Iris pigment epithelial cell (primary cell): Measurements from ENCODE around the gene FAM117A.
A peak's percentile ranks its signal among the peaks of the same experiment; 100 is the strongest.
"Not testable (repeated sequence)": the region's sequence is repeated elsewhere in the genome, so short reads cannot be mapped to it uniquely, and the experiment has no call there.

Experiments used
- DNase-seq: peaks from one replicate; pipeline ENCODE4 v3.0.0-alpha.2; 2011; ENCODE audit warnings: low read depth

Gene FAM117A

DNA sequence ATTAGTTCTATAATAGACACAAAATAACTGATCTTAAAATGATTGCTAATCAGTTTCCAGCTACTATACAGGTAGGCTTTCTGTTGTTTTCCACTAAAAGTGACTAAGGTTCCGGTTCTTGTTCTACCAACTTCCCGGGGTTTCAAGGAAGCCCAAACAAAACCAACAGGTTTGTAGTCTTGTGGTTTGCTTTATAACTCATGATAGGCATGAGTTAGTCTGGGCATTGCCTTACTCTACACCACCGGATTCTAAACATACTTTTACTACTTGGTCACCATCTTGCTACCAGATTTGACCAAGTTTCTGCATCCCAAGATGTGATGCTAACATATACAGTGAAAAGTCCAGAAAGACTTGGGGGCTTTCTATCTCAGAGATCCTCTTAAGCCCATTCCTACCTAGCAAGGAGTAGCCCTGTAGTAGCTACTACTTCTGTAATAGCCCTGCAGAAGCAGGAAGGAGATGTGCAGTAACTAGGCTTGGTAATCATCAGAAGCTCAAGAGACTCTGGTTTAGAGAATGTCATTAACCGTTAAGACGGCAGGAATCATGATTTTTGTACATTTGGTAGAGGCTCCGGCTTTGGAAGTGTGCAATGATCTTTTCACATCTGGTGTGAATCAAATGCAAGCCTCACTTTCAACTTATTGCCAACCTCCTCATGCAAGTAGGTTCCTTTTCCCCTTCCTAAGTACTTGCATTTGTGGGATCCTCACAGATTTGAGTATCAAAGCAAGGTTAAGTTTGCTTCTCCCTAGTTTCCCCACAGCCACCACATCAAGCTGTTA is 1.6 kb downstream of the FAM117A start:
- DNase-seq: no peak

DNA sequence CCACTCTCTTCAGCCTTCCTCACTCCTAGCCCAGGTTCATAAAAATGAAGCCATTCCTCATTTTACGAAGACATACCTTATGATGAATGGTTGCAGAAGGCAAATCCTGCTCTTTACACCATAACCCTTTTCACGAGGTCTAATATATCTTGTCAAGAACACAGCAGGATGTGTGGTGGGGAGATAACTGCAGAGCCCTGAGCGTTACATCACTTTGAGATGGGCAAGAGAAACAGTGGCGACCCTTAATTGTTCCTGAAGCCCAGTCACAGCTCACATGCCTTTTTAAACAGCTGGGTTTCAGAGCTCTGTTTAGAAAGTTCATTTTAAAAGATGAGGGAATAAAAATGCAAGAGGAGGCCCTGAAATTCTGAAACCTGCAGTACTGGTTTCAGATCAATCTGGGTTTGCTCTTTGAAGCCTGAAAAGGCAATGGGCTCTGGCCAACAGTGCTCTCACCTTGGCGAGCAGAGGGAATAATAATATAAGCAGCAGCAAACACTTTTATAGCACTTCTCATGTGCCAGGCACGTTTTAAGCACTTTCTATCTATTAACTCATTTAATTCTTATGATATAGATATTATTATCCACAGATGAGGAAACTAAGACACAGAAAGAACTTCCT is 2.9 kb downstream of the FAM117A start:
- no peak for DNase-seq

DNA sequence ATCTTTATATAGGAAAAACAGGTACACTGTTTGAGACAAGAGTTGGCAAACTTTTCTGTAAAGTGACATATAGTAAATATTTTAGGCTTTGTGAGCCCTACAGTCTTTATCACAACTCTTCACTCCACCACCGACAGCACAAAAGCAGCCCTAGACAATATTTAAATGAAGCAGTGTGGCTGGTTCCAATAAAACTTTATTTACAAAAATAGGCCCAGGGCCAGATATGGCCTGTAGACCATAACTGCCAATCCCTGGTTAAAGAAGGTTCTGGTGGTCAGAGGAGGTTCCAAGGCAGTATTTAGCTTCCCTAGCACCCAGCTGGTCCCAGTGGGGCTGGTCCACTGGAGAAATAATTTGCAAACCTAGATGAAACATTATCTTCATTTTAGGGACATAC is 3.6 kb downstream of the FAM117A start:
- DNase-seq: no peak

DNA sequence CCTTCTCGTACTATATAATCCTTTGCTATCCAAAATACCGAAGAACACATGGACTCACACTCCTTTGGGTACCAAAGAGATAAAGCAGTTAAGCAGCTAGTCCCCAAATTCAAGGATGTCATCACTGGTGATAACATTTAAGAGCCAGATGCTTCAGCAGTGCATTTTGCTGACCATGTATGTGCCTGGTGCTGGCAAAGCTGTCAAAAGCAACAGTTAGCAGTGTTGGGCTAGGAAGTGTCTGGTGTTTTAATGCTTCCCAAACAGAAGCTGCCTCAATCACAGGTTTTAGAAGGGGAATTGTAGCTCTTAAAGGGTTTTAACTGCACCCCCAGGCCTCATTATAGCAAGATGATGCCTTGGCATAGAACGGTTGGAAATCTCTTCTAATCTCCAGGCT is 4.7 kb downstream of the FAM117A start:
- DNase-seq: no peak

DNA sequence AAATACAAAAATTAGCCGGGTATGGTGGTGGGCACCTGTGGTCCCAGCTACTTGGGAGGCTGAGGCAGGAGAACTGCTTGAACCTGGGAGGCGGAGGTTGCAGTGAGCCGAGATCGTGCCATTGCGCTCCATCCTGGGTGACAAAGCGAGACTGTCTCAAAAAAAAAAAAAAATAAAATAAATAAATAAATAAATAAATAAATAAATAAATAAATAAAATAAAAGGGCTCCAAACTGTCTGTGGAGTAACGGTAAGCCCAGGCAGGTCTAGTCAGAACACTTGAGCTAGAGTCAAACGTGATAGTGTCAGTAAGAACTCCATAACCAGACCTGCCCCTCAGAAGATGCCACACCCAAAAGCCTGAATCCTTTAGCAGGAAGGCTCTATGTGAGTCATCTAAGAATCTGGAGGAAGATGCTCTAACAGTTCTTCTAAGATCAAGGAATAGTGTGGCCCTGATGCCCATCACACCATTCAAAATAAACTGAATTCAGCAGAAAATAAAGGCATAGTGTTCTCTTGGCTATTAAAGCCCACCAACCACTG is 5.4 kb downstream of the FAM117A start:
- not testable (repeated sequence) for DNase-seq

DNA sequence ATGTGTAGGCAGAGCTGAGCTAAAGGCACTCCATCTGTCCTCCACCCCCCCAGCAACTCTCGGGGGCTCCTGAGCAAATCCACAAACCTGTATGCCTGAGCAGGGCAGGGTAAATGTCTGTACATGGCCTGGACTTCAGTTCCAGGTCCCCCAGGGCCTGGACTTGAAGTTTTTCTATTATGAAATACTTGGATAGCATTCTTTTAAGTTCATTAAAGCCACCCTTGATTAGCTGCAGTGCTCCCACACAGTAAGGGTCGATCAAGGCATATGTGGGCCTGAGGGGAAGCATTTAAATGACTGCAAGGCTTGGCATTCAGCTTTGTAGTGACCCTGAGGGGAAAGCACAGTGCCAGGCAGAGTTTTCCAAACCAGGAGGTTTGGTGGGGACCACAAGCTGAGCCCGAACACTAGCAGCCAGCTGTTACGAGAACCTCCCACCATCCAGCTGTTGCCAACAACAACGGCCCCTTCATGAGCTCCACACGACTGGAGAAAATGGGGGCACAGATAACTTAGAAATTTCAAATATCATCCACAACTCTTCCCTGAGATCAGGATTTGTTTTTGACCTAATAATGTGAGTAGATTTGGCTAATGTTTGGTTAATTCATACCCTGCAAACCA is 6.7 kb downstream of the FAM117A start:
- DNase-seq: no peak

DNA sequence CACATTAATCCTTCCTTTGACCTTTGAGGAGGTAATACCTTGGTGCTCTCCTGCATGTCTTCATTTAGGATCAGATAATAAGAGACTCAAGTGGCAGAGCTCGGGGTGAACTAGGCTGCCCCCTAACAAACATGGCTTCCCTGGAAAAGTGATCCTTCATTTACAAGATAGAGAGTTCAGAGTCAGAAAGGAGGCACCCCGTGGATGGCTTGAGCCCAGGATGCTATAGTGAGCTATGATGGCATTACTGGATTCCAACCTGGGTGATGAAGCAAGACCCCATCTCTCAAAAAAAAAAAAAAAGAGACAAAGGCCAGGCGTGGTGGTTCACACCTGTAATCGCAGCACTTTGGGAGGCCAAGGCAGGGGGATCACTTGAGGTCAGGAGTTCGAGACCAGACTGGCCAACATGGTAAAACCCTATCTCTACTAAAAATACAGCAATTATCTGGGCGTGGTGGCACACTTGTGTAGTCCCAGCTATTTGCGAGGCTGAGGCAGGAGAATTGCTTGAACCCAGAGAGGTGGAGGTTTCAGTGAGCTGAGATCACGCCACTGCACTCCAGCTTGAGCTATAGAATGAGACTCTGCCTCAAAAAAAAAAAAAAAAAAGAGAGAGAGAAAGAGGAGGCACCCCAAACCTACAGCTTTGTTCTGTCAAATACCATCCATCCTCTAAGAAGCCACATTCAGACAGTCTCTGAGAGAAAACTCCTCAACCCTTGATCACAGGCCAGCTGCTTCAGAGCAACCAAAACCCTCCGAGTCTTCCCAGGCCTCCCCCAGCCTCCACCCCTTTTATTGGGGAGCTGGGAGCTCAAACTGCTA is 7.4 kb downstream of the FAM117A start:
- DNase-seq: no peak

DNA sequence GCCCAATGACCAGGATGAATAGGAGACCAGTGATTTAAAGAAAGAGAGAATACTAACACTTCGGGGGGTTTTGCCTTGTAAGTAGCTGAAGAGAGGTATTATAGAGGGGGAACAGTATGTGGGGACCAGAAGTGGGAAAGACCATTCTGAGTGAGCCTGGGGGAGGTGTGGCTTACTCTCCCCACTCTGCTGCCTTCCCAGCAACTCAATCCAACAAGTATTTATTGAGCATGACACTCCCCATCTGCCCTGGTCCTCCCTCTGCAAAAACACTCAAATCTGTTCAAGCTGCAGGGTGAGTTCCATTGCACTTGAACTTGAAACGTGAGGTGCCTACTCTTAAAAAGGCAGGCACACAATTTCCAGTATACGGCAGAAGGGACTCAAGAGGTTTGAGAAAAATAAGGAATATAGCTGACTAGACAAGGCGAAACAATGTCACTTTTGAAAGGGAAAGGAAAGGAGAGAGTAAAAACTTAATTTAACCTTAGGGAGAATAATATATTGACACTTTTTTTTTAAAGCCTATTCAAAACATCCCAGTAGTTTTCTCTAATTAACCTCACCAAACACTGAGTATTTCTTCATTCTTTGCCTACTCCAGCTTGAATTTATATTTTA is 8.2 kb downstream of the FAM117A start:
- no peak for DNase-seq

DNA sequence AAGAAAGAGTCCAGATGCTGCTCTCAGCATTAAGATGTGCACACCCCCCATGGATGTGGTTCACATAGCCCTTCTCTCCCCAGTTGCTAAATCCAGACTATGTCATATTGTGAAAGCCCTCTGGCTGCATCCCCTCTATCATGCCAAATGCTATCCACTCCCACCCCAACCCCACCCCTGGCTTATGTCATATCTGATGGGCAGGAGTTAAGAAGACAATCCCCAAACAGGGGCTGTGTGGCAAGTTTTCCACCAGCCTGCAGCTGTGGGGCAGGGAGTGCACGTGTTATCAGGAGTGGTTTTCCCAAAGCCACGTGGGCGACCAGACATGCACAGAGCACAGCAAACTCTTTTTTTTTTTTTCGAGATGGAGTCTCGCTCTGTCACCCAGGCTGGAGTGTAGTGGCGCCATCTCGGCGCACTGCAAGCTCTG is 10.0 kb downstream of the FAM117A start:
- no peak for DNase-seq

DNA sequence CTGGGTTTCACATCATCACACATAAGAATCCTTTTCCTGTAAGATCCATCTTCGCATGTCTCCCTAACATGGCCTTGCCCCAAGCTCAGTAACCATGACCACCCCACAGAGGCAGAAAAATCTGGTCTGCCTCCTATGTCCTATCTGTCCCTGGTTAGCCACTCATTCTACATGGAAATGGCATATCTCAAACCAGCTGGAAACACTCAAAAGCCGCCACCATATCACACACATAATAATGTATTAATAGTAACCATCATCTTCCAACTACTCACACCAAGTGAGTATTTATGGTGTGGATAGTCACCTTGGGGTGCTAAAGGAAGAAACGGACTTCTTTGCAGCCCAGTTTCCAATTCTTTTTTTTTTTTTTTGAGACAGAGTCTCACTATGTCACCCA is 11.4 kb downstream of the FAM117A start:
- DNase-seq: no peak

DNA sequence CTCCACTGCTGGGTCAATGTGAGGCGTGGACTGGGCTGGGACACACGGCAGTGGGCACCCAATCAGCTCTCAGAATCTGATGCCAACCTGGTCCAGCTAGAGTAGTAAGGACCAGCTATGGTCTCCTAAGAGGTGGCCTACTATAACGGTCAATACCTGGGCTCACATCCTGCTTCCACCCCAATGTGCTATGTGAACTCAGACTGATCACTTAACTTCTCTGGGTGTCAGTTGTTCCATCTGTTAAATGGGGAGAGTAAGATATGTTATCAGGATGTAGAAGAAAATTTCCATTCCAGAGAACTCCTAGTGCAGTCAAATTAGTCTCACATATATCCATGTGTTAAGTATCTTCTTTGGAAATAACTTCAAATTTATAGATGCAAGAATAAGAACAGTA is 14.2 kb downstream of the FAM117A start:
- DNase-seq: no peak

DNA sequence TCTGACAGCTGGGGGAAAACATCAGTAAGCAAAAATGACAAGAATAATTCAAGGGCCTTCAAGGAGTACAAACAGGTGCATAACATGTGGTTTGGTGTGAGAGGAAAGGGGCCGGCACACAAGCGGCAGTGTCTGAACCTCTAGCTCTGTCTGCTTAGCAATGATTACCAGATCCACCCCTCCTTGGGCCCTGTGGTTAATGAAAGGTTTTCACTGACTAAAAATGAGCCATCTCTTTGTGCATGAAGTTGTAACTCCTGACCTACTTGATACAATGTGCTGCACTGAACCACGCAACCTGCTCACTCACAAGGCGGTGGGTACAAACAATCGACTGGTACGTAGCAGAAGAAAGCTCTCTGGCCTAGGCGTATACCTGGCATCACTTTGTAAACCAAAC is 15.1 kb downstream of the FAM117A start:
- DNase-seq: no peak

DNA sequence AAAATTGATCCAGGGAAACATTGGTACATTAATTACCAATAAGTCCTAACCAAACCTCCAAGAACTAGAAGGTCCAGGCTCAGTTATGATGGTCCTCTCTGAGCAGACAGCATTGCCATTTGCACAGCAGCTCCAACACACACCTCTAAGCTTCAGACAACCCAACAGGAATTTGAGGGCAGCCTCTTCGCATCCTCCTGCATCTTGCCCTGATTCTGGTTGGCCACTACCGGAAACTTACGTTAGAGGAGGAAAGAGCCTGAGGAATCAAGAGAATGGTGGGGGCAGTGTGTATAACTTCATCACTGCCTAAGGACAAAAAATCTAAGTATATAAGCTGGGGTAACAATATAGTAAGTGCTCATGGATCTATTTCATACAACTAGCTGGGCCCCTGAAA is 15.7 kb downstream of the FAM117A start:
- no peak for DNase-seq

DNA sequence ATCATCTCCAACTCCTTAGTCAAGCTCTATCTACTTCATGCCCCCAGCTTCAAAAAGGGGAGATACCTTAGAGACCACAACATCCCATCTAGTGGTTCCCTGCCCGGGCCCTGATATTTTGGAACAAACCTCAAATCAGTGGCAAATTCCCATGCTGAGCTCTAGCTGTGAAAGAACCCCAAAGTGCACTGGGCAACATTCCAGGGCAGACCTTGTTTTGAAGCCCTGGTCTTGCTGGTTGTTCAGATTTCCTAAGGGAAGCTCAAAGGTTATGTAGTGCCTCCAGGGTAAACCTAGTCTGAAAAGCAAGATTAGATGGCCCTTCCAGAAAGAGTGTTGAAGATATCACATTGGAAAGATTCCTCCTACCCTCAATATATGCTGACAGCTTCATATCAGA is 16.3 kb downstream of the FAM117A start:
- no peak for DNase-seq

DNA sequence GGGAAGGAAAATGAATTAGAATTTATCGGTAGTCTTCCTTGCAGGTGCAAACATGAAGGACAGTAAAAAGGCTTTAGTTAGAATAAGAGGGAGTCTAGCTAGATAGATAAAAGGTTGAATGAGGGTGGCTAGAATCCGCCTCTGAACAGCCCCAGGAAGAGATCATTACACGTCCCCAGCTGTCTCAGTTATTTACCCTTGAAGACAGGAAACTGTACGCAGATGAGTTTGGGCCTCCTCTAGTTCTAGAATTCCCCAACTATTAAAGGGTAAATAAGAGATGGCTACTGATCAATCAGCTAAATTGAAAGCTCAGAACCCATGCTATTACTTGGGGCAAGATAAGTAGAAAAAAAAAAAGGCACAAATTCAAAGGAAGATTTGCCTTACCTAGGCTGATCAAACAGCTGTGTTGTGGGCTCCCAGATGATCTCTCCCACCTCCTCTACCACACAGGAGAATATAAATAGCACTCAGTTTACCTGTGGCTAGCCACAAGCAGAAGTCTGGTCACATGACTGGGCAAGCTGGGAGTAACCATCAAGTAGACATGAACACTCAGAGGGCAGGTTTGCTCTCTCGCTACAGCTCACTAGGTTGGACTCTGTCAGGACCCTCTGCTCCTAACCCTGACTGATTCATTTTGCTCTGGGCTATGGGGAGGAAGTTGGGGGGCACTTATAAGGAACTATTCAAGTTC is 17.0 kb downstream of the FAM117A start:
- DNase-seq: no peak

DNA sequence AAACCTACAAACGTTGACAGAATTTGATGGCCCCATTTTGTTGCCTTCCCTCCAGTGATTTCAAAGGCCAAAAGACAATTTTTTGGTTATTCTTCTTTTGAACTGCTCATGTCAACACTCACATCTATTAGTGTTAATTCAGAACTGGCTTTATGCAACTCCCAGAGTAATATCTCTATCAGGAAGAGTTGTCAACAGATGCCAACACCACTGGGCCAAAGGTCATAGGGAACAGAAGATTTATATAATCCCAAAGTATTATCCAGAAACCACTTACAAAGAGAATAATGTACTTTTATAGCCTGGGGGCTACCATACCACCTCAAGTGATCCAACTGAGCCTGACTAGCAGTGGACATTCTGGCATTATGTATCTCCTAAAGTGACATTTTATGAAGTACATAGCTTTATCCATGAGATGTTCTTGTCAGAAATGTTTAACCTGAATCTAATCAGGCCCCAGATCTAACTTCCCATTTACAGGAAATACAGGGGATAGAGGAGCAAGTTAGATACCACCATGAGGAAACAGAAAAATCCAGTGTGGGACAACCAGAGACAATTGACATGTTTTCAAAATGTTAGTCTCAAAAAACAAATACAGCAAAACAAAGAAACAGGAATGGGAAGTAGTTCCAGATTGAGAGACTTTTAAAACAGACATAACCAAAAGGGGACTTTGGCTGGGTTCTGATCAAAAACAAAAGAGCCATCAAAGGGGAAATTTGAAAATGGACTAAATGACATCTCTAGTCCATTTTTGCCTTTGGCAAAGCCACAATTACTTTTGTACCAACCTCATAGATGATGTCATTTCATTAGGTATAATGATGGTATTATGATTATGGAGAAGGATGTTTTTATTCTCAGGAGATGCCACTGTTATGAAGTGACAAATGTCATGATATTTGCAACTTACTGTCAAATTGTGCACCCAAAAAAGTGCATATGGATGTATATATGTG is 18.5 kb downstream of the FAM117A start:
- DNase-seq: no peak

DNA sequence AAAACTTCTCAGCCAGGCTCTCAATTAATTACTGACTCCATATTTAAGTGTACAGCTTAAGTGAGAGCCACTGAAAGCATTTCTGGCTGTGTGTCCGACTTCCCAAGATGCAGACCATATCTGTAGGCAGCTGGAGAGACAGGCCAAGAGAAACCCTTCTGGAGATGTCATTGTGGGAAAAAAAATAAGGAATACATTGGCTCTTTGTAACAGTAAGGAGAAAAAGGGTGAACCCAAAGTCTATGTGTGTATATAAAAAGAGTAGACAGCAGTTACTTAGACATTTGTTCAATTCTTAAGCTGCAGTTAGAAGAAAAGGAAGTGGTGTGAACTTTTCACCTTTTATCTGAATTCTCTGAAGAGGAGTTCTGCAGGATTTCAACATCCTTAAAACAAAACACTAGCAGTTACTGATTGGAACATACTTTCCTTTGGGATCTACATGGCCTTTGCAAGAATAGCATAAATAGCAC is 21.7 kb downstream of the FAM117A start:
- DNase-seq: peak; percentile 69

DNA sequence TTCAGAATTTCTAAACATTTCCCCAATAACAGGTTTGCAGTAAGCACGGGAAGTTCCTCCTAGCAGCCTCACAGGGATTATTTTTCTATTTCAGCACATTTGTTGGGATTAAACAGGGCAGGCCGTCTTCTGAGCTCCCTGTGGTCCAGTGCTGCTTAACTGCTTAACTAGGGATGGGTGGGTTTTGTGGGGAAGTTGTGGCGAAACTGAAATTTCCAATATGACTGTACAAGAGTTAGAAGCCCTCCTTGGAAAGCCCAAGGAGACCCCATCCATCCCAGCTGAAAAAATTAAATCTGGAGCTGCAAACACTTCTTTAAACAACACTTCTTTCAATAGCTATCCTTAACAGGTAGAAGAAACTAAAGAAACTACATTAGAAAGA is 22.2 kb downstream of the FAM117A start:
- DNase-seq: no peak

DNA sequence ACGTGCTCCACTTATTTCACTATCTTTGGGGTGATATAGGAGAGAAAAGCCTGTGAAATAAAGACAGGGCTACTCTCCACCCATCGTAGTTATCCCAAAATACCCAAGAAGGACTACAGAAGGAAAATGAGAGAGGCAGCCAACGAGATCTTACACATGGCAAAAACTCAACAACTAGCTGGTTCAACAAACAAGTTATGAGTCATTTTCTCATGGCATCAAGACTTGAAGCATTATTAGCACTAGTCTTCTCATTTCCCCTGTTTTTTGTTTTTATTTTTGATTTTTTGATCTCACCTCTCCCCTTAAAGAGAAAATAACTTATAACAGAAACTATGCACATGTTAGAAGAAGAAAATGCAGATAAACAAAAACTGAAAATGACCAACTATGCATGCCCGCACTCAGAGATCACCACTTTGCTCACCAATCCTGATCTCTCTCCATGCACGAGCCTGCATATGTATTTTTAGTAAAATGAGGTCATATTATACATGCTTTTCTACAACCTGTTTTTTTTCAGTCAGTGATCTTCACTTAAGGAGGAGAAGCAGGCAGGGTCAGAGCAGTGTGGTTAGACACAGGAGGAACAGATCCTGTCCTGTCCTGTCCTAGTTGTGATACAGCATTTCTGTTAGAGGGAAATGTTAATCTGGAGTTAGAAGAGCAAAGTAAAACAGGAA is 22.8 kb downstream of the FAM117A start:
- peak; percentile 59 for DNase-seq
